DND-41 (cell line): Measurements from ENCODE around the gene VANGL1.

Experiments
- EZH2 ChIP-seq: IDR thresholded peaks from 3 replicates; pipeline ENCODE4 v1.6.1; 2012; ENCODE audit warnings: borderline replicate concordance, low read depth, mild to moderate bottlenecking, moderate library complexity, low read length, inconsistent platforms; ENCODE audit not compliant: severe bottlenecking
- TF ChIP-seq, protein P1 (sequence below): IDR thresholded peaks from 2 replicates; pipeline ENCODE4 v1.5.1; 2012; ENCODE audit warnings: borderline replicate concordance, low read length, moderate library complexity, mild to moderate bottlenecking; ENCODE audit not compliant: poor library complexity, severe bottlenecking; ENCODE audit errors: extremely low read depth

DNA sequence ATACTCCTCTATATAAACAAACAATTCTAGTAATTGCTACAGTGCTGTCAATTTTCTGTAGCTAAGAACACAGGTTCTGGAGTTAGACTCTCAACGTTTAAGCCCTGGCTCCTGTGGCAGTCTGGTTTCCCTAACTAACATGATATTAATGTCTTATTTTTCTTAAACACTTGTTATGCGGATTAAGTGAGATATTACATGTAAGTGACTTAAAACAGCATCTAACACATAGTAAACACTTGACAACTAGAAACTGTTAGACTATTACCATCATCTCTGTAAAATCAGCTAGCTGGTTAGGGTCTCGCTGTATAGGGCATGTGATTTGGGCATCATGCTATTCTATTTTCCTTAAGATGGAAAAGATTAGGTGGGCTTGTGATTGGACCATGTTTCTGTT lies 2.3 kb downstream of the VANGL1 start:
- TF ChIP-seq, protein P1, sequence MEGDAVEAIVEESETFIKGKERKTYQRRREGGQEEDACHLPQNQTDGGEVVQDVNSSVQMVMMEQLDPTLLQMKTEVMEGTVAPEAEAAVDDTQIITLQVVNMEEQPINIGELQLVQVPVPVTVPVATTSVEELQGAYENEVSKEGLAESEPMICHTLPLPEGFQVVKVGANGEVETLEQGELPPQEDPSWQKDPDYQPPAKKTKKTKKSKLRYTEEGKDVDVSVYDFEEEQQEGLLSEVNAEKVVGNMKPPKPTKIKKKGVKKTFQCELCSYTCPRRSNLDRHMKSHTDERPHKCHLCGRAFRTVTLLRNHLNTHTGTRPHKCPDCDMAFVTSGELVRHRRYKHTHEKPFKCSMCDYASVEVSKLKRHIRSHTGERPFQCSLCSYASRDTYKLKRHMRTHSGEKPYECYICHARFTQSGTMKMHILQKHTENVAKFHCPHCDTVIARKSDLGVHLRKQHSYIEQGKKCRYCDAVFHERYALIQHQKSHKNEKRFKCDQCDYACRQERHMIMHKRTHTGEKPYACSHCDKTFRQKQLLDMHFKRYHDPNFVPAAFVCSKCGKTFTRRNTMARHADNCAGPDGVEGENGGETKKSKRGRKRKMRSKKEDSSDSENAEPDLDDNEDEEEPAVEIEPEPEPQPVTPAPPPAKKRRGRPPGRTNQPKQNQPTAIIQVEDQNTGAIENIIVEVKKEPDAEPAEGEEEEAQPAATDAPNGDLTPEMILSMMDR: no peak
- TF ChIP-seq EZH2: no peak
